Activated T-cell treated with anti-CD3 and anti-CD28 coated beads for 4 hours (primary cell): Measurements from ENCODE around the gene TREML4.

Experiments
- DNase-seq: peaks from one replicate; pipeline ENCODE4 v3.0.0-alpha.2; 2020

The TREML4 gene

GRCh38 chr6:41288030-41288753, 60.0 kb downstream of the TREML4 start:
- no peak for DNase-seq
